ENCODE results near the gene CAPN11.

Gene CAPN11

GRCh38 chr6:44152109-44152461 is 6.5 kb upstream of the CAPN11 start:
- Histone ChIP-seq H3K4me1 (ENCODE audit: control insufficient read depth, insufficient read depth, low read length) (no peaks in the 10 kb centered on the region), H3K4me3 (ENCODE audit: low read depth, low read length) (no peak overlapping the region), H3K9me3 (ENCODE audit: control insufficient read depth, insufficient read depth, low read depth, low read length) (no peaks in the 10 kb centered on the region), H3K36me3 (ENCODE audit: control insufficient read depth in 2 of 2, insufficient read depth in 1 of 2, low read length in 2 of 2) (peaks cover 0 to 46% of the 10 kb centered on the region in 2 experiments; a peak in 1 of 3 replicates), H3K27ac (ENCODE audit: extremely low read depth, low read depth, low read length) (no peak overlapping the region)
- TF ChIP-seq ZNF677 (tag by site-specific recombination; IDR thresholded peaks at IDR 0.05) (no peak), SETDB1 (IDR thresholded peaks at IDR 0.05; ENCODE audit: insufficient read length, low read length) (no peak), SP2 (tag by site-specific recombination; IDR thresholded peaks at IDR 0.05) (no peak), ZEB2 (tag by site-specific recombination; IDR thresholded peaks at IDR 0.05) (0 out of 2 replicates have a peak, but pooled peaks have one; percentile 2), ZNF518A (tag by site-specific recombination; conservative IDR thresholded peaks at IDR 0.05; ENCODE audit: low read depth) (no peak), EGR2 (tag by site-specific recombination; IDR thresholded peaks at IDR 0.05; ENCODE audit: low read depth) (no peak)
- POLR2A ChIA-PET: no interaction called here
- CTCF ChIA-PET: interaction anchor here (1.2 to 4.4 kb wide), 7 partner anchors 10 to 105 kb away, joined by 3 to 29 read pairs (median 13); partner anchors contain the start of gene SLC35B2

GRCh38 chr6:44152533-44152932 is 6.1 kb upstream of the CAPN11 start:
- Histone ChIP-seq H3K36me3 (ENCODE audit: control insufficient read depth in 2 of 2, insufficient read depth in 1 of 2, low read length in 2 of 2) (peaks cover 0 to 41% of the 10 kb centered on the region in 2 experiments; a peak in 1 of 3 replicates), H3K9me3 (ENCODE audit: control insufficient read depth, insufficient read depth, low read depth, low read length) (no peaks in the 10 kb centered on the region), H3K4me1 (ENCODE audit: control insufficient read depth, insufficient read depth, low read length) (no peaks in the 10 kb centered on the region), H3K27ac (ENCODE audit: extremely low read depth, low read depth, low read length) (no peak overlapping the region), H3K4me3 (ENCODE audit: low read depth, low read length) (no peak overlapping the region)
- CTCF ChIA-PET: interaction anchor here (0.5 to 3.4 kb wide), 11 partner anchors 9 to 252 kb away, joined by 3 to 16 read pairs (median 4); partner anchors contain the start of gene SLC35B2
- POLR2A ChIA-PET: no interaction called here
- TF ChIP-seq ZNF555 (tag by site-specific recombination; conservative IDR thresholded peaks at IDR 0.05) (no peak), ZNF692 (tag by site-specific recombination; IDR thresholded peaks at IDR 0.05) (no peak), ZNF398 (tag by site-specific recombination; IDR thresholded peaks at IDR 0.05) (no peak), HOXA7 (CRISPR knock-in tag; IDR thresholded peaks at IDR 0.05; ENCODE audit: borderline replicate concordance) (no peak)

GRCh38 chr6:44154067-44154466 is 4.6 kb upstream of the CAPN11 start:
- Histone ChIP-seq H3K4me1 (ENCODE audit: control insufficient read depth, insufficient read depth, low read length) (no peaks in the 10 kb centered on the region), H3K4me3 (ENCODE audit: low read depth, low read length) (no peak overlapping the region)
- CTCF ChIA-PET: interaction anchor here (0.6 to 3.4 kb wide), 13 partner anchors 8 to 631 kb away, joined by 3 to 16 read pairs (median 3); partner anchors contain the start of gene HSP90AB1

More at GRCh38 chr6:44154067-44154466, 4.6 kb upstream of the CAPN11 start:
- POLR2A ChIA-PET: no interaction called here
- Histone ChIP-seq H3K36me3 (ENCODE audit: control insufficient read depth in 2 of 2, insufficient read depth in 1 of 2, low read length in 2 of 2) (peaks cover 0 to 26% of the 10 kb centered on the region in 2 experiments; a peak in 1 of 3 replicates), H3K27ac (ENCODE audit: extremely low read depth, low read depth, low read length) (no peak overlapping the region), H3K9me3 (ENCODE audit: control insufficient read depth, insufficient read depth, low read depth, low read length) (no peaks in the 10 kb centered on the region)
- TF ChIP-seq GLIS1 (tag by site-specific recombination; IDR thresholded peaks at IDR 0.05) (no peak), ZNF544 (tag by site-specific recombination; IDR thresholded peaks at IDR 0.05) (no peak), ZNF837 (tag by site-specific recombination; IDR thresholded peaks at IDR 0.05) (no peak), ZNF350 (tag by site-specific recombination; IDR thresholded peaks at IDR 0.05) (no peak), ZNF324 (tag by site-specific recombination; IDR thresholded peaks at IDR 0.05) (no peak), HIC1 (tag by site-specific recombination; IDR thresholded peaks at IDR 0.05) (0 out of 2 replicates have a peak, but pooled peaks have one; percentile 29), ZNF2 (tag by site-specific recombination; IDR thresholded peaks at IDR 0.05) (no peak), INSM2 (tag by site-specific recombination; IDR thresholded peaks at IDR 0.05) (no peak)

Measured in HEK293 (cell line).